Lower lobe of right lung (tissue), 2 donors: ENCODE data around the gene CMIP. TPM values are rescaled to one million over a fixed set of nuclear protein-coding genes. Genes with fewer than 3 reads are reported as not detected.
A peak's percentile ranks its signal among the peaks of the same experiment; 100 is the strongest.

Experiments
- ATAC-seq, 2 donors: fragments of 200-7000 bp; cut with Tn5 transposase; one replicate each; pipeline ENCODE4 v1.9.1; 2020 to 2022; ENCODE audit warnings: mild to moderate bottlenecking in 2 of 2, moderate library complexity in 2 of 2
- DNase-seq: peaks from one replicate; pipeline ENCODE4 v3.0.0-alpha.2; 2020
- H3K27ac ChIP-seq: fragments of 200-600 bp; one replicate; pipeline ENCODE4 v1.8.0; 2022
- H3K27me3 ChIP-seq: fragments of 200-600 bp; one replicate; pipeline ENCODE4 v1.8.0; 2022; ENCODE audit warnings: low read depth
- H3K36me3 ChIP-seq: fragments of 200-600 bp; one replicate; pipeline ENCODE4 v1.8.0; 2022; ENCODE audit warnings: mild to moderate bottlenecking
- H3K4me1 ChIP-seq: fragments of 200-600 bp; one replicate; pipeline ENCODE4 v1.8.0; 2022
- H3K4me3 ChIP-seq: fragments of 200-600 bp; one replicate; pipeline ENCODE4 v1.8.0; 2022; ENCODE audit warnings: mild to moderate bottlenecking
- H3K9me3 ChIP-seq: fragments of 200-600 bp; one replicate; pipeline ENCODE4 v1.8.0; 2022
- intact Hi-C: fragments of 100-400 bp; cut with DNase I; formaldehyde crosslinking; loops from one replicate; pipeline ENCODE4 v1.11.0; 2022
- total RNA-seq: library from RNA; stranded (reverse); fragmentation: NEBNext Ultra II Directional; extraction: Animal tissue kit (Norgen Biotek cat#: 25700); gene quantifications from one replicate; pipeline ENCODE4 v1.2.1, GENCODE V29; 2021
- TF ChIP-seq, protein P1 (sequence below): fragments of 200-600 bp; IDR thresholded peaks from one replicate; pipeline ENCODE4 v1.8.0; 2022; ENCODE audit warnings: antibody characterized with exemption, mild to moderate bottlenecking
- donor health status: DM: no; HTN: yes; CAD: no; lungs with severe emphysema.

Gene CMIP
- total RNA-seq, 1 donor from 2014 or later: 77.4 TPM

DNA sequence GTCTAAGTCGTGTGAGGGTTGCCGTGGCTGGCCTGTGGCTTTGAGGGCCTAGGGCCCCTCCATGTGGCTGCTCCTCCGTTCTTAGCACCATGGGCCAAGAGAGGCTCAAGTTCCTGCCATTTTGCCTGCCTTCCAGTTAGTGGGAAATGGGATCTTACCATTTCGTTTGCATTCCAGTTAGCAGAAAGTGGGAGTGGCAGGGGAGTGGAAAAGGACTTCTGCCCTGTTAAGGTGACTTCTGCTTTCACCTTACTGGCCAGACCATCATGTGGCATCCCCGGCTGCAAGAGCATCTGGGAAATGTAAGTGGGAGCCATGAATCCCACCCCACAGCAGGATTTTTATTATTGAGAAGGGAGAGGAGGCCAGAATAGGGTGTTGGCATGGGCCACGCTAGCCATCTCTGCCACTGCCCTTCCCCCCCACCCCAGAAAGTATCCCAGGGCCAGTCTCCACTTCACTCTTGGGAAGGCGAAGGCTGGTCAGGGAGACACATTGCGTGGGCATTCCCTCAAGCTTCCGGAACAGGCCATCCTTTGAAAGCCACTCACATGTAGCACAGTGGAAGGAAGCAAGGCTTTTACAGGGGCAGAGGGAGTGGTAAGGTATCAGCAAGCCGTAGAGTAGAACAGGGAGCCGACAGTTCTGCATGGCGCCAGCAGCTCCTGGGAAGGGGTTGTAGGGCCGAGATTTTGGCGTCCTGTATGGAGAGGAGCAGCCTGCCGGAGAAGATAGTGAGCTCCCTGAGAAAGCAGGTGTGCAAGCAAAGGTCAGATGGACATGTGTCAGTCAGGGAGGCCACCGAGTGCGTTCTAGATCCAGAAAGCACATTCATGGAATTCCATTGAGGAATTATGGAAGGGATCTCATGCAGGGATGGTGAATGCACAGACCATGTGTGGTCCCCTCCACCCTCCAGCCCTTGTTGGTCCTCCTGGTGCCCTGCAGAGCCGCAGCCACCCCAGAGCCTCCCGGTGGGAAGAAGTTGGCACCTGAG is 33.4 kb downstream of the CMIP start:
- peak overlapping the region; percentile 23 for H3K4me3 ChIP-seq

DNA sequence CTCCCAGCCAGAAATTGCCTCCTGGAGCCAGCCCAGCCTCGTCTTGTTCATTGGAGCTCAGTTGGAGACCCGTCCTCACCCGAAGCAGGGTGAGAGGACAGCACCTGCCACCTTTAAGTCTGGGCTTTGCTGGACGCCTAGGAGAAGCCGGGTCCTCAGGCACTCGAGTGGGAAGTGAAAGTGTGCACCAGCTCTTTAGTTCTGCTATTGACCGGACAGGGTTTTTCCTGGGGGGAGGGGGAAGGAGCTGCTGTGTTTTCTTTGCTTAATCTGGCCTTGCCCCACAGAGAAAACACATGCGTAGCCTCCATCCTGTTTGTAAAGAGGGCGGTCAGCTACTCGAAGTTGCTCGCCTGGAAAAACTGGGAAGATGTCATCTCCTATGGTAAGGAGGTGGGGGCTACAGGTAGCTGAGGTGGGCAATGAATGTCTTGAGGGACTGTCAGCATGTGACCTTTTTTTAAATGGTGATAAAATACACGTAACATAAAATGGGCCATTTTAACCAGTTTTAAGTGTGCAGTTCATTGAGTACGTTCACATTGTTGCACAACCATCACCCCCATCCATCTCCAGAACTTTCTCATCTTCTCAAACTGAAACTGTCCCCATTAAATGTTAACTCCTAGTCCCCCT is 34.4 kb downstream of the CMIP start:
- H3K36me3 ChIP-seq: no peaks in the 10 kb centered on the region
- H3K27me3 ChIP-seq: no peaks in the 10 kb centered on the region
- peak overlapping the region; percentile 23 for H3K4me3 ChIP-seq
- DNase-seq (peak; percentile 76), ATAC-seq (peak; percentile 81 to 83)
- H3K4me1 ChIP-seq: peaks cover 99% of the 10 kb centered on the region
- no peaks in the 10 kb centered on the region for H3K9me3 ChIP-seq
- TF ChIP-seq, protein P1, sequence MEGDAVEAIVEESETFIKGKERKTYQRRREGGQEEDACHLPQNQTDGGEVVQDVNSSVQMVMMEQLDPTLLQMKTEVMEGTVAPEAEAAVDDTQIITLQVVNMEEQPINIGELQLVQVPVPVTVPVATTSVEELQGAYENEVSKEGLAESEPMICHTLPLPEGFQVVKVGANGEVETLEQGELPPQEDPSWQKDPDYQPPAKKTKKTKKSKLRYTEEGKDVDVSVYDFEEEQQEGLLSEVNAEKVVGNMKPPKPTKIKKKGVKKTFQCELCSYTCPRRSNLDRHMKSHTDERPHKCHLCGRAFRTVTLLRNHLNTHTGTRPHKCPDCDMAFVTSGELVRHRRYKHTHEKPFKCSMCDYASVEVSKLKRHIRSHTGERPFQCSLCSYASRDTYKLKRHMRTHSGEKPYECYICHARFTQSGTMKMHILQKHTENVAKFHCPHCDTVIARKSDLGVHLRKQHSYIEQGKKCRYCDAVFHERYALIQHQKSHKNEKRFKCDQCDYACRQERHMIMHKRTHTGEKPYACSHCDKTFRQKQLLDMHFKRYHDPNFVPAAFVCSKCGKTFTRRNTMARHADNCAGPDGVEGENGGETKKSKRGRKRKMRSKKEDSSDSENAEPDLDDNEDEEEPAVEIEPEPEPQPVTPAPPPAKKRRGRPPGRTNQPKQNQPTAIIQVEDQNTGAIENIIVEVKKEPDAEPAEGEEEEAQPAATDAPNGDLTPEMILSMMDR: no peak
- intact Hi-C loops: no loop called here
- H3K27ac ChIP-seq: peak overlapping the region; percentile 77

More for the DNA sequence above, 33.4 kb downstream of the CMIP start:
- intact Hi-C loops: no loop called here
- TF ChIP-seq, protein P1: no peak
- no peaks in the 10 kb centered on the region for H3K9me3 ChIP-seq
- ATAC-seq: peak in 1 of 2 donors; percentile 2
- H3K27me3 ChIP-seq: no peaks in the 10 kb centered on the region
- DNase-seq: no peak
- H3K27ac ChIP-seq: peak overlapping the region; percentile 77
- no peaks in the 10 kb centered on the region for H3K36me3 ChIP-seq
- peaks cover 97% of the 10 kb centered on the region for H3K4me1 ChIP-seq

DNA sequence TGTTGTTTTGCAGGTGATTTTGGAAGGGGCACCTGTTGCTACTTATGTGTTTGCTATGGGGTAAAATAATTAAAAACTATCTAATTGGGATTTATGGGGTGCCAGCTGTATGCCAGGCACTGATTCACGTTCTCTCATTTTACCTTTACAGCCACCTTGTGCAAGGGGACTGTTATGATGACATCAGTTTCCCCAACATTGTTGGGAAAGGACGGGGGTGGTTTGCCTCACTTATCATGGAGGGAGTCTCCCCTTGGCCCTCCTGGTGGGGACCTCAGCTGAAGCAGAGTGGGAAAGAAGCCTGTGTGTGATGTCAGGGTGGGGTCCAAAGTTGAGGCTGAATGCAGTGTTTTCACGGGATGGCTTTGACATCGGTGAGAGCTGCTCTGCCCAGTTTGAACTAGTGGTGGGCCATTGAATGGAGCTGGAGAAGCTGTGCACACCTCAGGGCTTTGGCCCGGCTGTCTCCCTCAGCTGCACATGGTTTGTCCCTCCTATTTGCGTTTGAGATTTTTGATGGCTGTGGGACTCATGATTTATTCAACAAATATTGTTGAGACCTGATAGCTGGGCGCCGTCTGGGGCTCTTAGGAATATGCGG is 36.1 kb downstream of the CMIP start:
- Histone ChIP-seq H3K27me3 (no peaks in the 10 kb centered on the region), H3K27ac (peak overlapping the region; percentile 44), H3K4me3 (no peak overlapping the region), H3K9me3 (no peaks in the 10 kb centered on the region), H3K36me3 (no peaks in the 10 kb centered on the region), H3K4me1 (peaks cover 100% of the 10 kb centered on the region)
- no peak for ATAC-seq
- intact Hi-C loops: no loop called here
- DNase-seq: no peak
- TF ChIP-seq, protein P1: no peak

- Histone ChIP-seq H3K27ac (peak overlapping the region; percentile 44), H3K27me3 (no peaks in the 10 kb centered on the region), H3K4me1 (peaks cover 100% of the 10 kb centered on the region), H3K36me3 (no peaks in the 10 kb centered on the region), H3K9me3 (no peaks in the 10 kb centered on the region), H3K4me3 (no peak overlapping the region)
- intact Hi-C loops: no loop called here
- TF ChIP-seq, protein P1: peak; percentile 9
- DNase-seq (peak; percentile 85), ATAC-seq (peak; percentile 63 to 85)
Measured at GRCh38 chr16:81481207-81481821, 36.7 kb downstream of the CMIP start.
